ENCODE results near the gene GRID2. TPM values are rescaled to one million over a fixed set of nuclear protein-coding genes. Genes with fewer than 3 reads are reported as not detected.

The GRID2 gene
- total RNA-seq, 1 donor from 2014 or later, result not detected

GRCh38 chr4:93187466-93187865, 883.7 kb downstream of the GRID2 start:
- no peak for DNase-seq (ENCODE audit: extremely low spot score, unreplicated experiment)
- H3K27ac Mint-ChIP-seq (ENCODE audit: unreplicated experiment), result no peak overlapping the region
- no peaks in the 10 kb centered on the region for H3K36me3 Mint-ChIP-seq (ENCODE audit: unreplicated experiment)
- peaks cover 3% of the 10 kb centered on the region for H3K27me3 Mint-ChIP-seq (ENCODE audit: unreplicated experiment)
- no peaks in the 10 kb centered on the region for H3K4me1 Mint-ChIP-seq (ENCODE audit: unreplicated experiment)
- no peak for TF ChIP-seq CTCF (IDR thresholded peaks at IDR 0.05)
- H3K4me3 Mint-ChIP-seq (ENCODE audit: unreplicated experiment), result no peak overlapping the region
- H3K9me3 Mint-ChIP-seq (ENCODE audit: unreplicated experiment), result no peaks in the 10 kb centered on the region

DNA sequence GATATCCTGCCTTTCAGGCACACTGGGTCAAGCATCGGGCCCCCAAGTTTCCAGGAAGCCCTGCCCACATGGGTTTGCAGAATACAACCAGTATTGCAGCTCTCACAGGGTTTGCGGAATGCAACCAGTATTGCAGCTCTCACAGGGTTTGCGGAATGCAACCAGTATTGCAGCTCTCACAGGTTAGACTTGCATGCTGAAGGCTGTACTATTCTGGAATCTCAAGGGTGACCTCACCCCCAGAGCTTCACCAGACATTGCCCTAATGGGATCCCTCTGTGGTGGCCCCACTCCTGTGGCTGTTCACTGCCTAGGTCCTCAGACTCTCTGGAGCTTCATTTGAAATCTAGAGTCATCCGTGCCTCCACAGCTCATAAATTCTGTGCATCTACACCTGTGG, 884.1 kb downstream of the GRID2 start:
- Mint-ChIP-seq H3K4me1 (ENCODE audit: unreplicated experiment) (no peaks in the 10 kb centered on the region), H3K36me3 (ENCODE audit: unreplicated experiment) (no peaks in the 10 kb centered on the region), H3K9me3 (ENCODE audit: unreplicated experiment) (no peaks in the 10 kb centered on the region), H3K27me3 (ENCODE audit: unreplicated experiment) (peaks cover 3% of the 10 kb centered on the region), H3K4me3 (ENCODE audit: unreplicated experiment) (no peak overlapping the region), H3K27ac (ENCODE audit: unreplicated experiment) (no peak overlapping the region)
- no peak for TF ChIP-seq CTCF (IDR thresholded peaks at IDR 0.05)
- no peak for DNase-seq (ENCODE audit: extremely low spot score, unreplicated experiment)

DNA sequence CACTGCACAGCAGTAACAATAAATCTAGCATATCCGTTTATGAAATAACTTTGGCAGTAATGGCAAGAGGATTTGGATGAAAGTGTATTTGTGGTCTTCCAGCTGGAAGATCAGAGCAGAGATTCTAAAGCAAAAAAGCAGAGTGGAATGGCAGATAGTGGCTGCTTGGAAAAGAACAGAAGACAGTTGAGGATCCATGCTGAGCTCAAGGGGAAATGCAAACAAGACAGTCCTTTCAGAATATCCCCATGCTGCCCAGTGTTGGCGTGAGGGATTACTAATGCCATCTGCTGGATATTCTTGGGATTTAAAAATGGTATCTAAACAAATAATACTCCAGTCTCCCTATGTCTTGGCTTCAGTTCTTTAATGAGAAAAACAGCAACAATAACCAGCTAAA, 895.7 kb downstream of the GRID2 start:
- H3K9me3 Mint-ChIP-seq (ENCODE audit: unreplicated experiment), result no peaks in the 10 kb centered on the region
- peaks cover 1% of the 10 kb centered on the region for H3K4me1 Mint-ChIP-seq (ENCODE audit: unreplicated experiment)
- DNase-seq (ENCODE audit: extremely low spot score, unreplicated experiment), result no peak
- no peak overlapping the region for H3K4me3 Mint-ChIP-seq (ENCODE audit: unreplicated experiment)
- peaks cover 29% of the 10 kb centered on the region for H3K27me3 Mint-ChIP-seq (ENCODE audit: unreplicated experiment)
- TF ChIP-seq CTCF (IDR thresholded peaks at IDR 0.05), result peak; percentile 71
- no peaks in the 10 kb centered on the region for H3K36me3 Mint-ChIP-seq (ENCODE audit: unreplicated experiment)
- H3K27ac Mint-ChIP-seq (ENCODE audit: unreplicated experiment), result no peak overlapping the region

- no peak overlapping the region for H3K27ac Mint-ChIP-seq (ENCODE audit: unreplicated experiment)
- H3K27me3 Mint-ChIP-seq (ENCODE audit: unreplicated experiment), result peaks cover 22% of the 10 kb centered on the region
- H3K4me1 Mint-ChIP-seq (ENCODE audit: unreplicated experiment), result peaks cover 1% of the 10 kb centered on the region
- no peak overlapping the region for H3K4me3 Mint-ChIP-seq (ENCODE audit: unreplicated experiment)
- no peaks in the 10 kb centered on the region for H3K9me3 Mint-ChIP-seq (ENCODE audit: unreplicated experiment)
- TF ChIP-seq CTCF (IDR thresholded peaks at IDR 0.05), result no peak
- DNase-seq (ENCODE audit: extremely low spot score, unreplicated experiment), result no peak
- H3K36me3 Mint-ChIP-seq (ENCODE audit: unreplicated experiment), result no peaks in the 10 kb centered on the region
Measured at GRCh38 chr4:93201471-93202096, 897.8 kb downstream of the GRID2 start.

DNA sequence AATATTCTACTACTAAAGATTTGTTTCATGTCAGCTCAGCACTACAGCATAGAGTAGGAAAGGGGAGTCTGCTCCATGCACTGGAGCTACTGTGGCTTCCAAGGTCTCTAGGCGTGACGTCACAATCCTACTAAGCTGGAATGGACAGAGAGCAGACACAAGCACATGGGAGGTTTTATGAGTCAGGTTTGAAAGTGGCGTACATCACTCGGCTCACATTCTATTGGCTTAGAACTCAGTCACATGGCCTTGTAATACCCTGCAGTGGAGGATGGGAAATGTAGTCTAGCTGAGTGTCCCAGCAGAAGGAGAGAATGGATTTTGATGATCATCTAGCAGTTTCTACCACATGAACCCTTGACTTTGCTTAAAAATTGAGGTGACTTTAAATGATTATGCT, 899.9 kb downstream of the GRID2 start:
- H3K4me1 Mint-ChIP-seq (ENCODE audit: unreplicated experiment), result peaks cover 1% of the 10 kb centered on the region
- H3K27ac Mint-ChIP-seq (ENCODE audit: unreplicated experiment), result no peak overlapping the region
- H3K27me3 Mint-ChIP-seq (ENCODE audit: unreplicated experiment), result peaks cover 12% of the 10 kb centered on the region
- no peak overlapping the region for H3K4me3 Mint-ChIP-seq (ENCODE audit: unreplicated experiment)
- no peaks in the 10 kb centered on the region for H3K36me3 Mint-ChIP-seq (ENCODE audit: unreplicated experiment)
- no peaks in the 10 kb centered on the region for H3K9me3 Mint-ChIP-seq (ENCODE audit: unreplicated experiment)
- TF ChIP-seq CTCF (IDR thresholded peaks at IDR 0.05), result no peak
- no peak for DNase-seq (ENCODE audit: extremely low spot score, unreplicated experiment)
